Liver (tissue), 9 donors: ENCODE measurements around the gene SUPT5H. TPM values are rescaled to one million over a fixed set of nuclear protein-coding genes. Genes with fewer than 3 reads are reported as not detected.
A peak's percentile ranks its signal among the peaks of the same experiment; 100 is the strongest.

Source experiments
- DNase-seq: peaks from one replicate; pipeline ENCODE4 v3.0.0-alpha.2; 2017; ENCODE audit warnings: low spot score
- H3K27ac ChIP-seq, 2 donors: one replicate each; pipeline ENCODE4 v1.7.0; 2013; ENCODE audit warnings: inconsistent platforms in 2 of 2, low read length in 2 of 2, control low read depth in 1 of 2, low read depth in 1 of 2, mild to moderate bottlenecking in 1 of 2
- H3K27me3 ChIP-seq, 4 donors: one replicate each; pipeline versions ENCODE4 v1.6.1 to v1.7.0; 2013; ENCODE audit warnings: low read length in 3 of 4, inconsistent platforms in 1 of 4, mild to moderate bottlenecking in 1 of 4, moderate library complexity in 1 of 4; ENCODE audit not compliant: control insufficient read depth in 4 of 4, insufficient read depth in 4 of 4
- H3K36me3 ChIP-seq, 4 donors: one replicate each; pipeline versions ENCODE4 v1.6.1 to v1.7.0; 2013; ENCODE audit warnings: low read length in 3 of 4, mild to moderate bottlenecking in 3 of 4, low read depth in 1 of 4, moderate library complexity in 1 of 4; ENCODE audit not compliant: control insufficient read depth in 4 of 4, insufficient read depth in 3 of 4
- H3K4me1 ChIP-seq, 4 donors: one replicate each; pipeline versions ENCODE4 v1.6.1 to v1.7.0; 2013; ENCODE audit warnings: low read length in 3 of 4, mild to moderate bottlenecking in 3 of 4, moderate library complexity in 1 of 4; ENCODE audit not compliant: control insufficient read depth in 4 of 4, insufficient read depth in 4 of 4
- H3K4me3 ChIP-seq, 3 donors: one replicate each; pipeline versions ENCODE4 v1.6.1 to v1.7.0; 2013; ENCODE audit warnings: low read length in 3 of 3, control low read depth in 1 of 3, low read depth in 1 of 3, mild to moderate bottlenecking in 1 of 3
- H3K9ac ChIP-seq, 2 donors: one replicate each; pipeline ENCODE4 v1.7.0; 2013; ENCODE audit warnings: low read length in 2 of 2, mild to moderate bottlenecking in 2 of 2, moderate library complexity in 2 of 2, control low read depth in 1 of 2, low read depth in 1 of 2
- H3K9me3 ChIP-seq, 4 donors: one replicate each; pipeline versions ENCODE4 v1.6.1 to v1.7.0; 2013; ENCODE audit warnings: low read length in 3 of 4; ENCODE audit not compliant: control insufficient read depth in 4 of 4
- ATF3 ChIP-seq: IDR thresholded peaks from 2 replicates; pipeline ENCODE4 v1.6.1; 2016; ENCODE audit warnings: antibody characterized with exemption
- EGR1 ChIP-seq, 2 donors: IDR thresholded peaks; 2 replicates each; pipeline ENCODE4 v1.6.1; 2016 to 2018; ENCODE audit warnings: antibody characterized with exemption in 2 of 2, low read depth in 2 of 2
- FOXA1 ChIP-seq: IDR thresholded peaks from 2 replicates; pipeline ENCODE4 v1.6.1; 2016; ENCODE audit warnings: antibody characterized with exemption
- FOXA2 ChIP-seq: IDR thresholded peaks from 2 replicates; pipeline ENCODE4 v1.6.1; 2016; ENCODE audit warnings: antibody characterized with exemption
- GABPA ChIP-seq, 2 donors: IDR thresholded peaks in 1 of 2; conservative IDR thresholded peaks in 1 of 2; 2 replicates each; pipeline ENCODE4 v1.6.1; 2016; ENCODE audit warnings: antibody characterized with exemption in 2 of 2, mild to moderate bottlenecking in 1 of 2, moderate library complexity in 1 of 2
- HNF4A ChIP-seq, 2 donors: conservative IDR thresholded peaks; 2 replicates each; pipeline ENCODE4 v1.6.1; 2016; ENCODE audit warnings: antibody characterized with exemption in 2 of 2, mild to moderate bottlenecking in 2 of 2
- HNF4G ChIP-seq: IDR thresholded peaks from 2 replicates; pipeline ENCODE4 v1.6.1; 2016; ENCODE audit warnings: antibody characterized with exemption
- JUND ChIP-seq, 2 donors: IDR thresholded peaks; 2 replicates each; pipeline ENCODE4 v1.6.1; 2016; ENCODE audit warnings: antibody characterized with exemption in 2 of 2
- NR2F2 ChIP-seq: IDR thresholded peaks from 2 replicates; pipeline ENCODE4 v1.6.1; 2016; ENCODE audit warnings: antibody characterized with exemption
- RAD21 ChIP-seq, 2 donors: IDR thresholded peaks; 2 replicates each; pipeline ENCODE4 v1.6.1; 2016; ENCODE audit warnings: antibody characterized with exemption in 2 of 2, mild to moderate bottlenecking in 2 of 2
- RXRA ChIP-seq, 2 donors: IDR thresholded peaks; 2 replicates each; pipeline ENCODE4 v1.6.1; 2017 to 2018; ENCODE audit warnings: antibody characterized with exemption in 2 of 2, mild to moderate bottlenecking in 1 of 2
- SP1 ChIP-seq: IDR thresholded peaks from 2 replicates; pipeline ENCODE4 v1.6.1; 2018; ENCODE audit warnings: antibody characterized with exemption, mild to moderate bottlenecking
- TAF1 ChIP-seq: conservative IDR thresholded peaks from 2 replicates; pipeline ENCODE4 v1.6.1; 2016; ENCODE audit warnings: antibody characterized with exemption, mild to moderate bottlenecking
- YY1 ChIP-seq: IDR thresholded peaks from 2 replicates; pipeline ENCODE4 v1.6.1; 2016; ENCODE audit warnings: antibody characterized with exemption, mild to moderate bottlenecking
- ZBTB33 ChIP-seq: IDR thresholded peaks from 2 replicates; pipeline ENCODE4 v1.6.1; 2016; ENCODE audit warnings: antibody characterized with exemption
- WGBS: extraction: QIAGEN DNeasy Blood & Tissue Kit; methylation state at CpG from one replicate; pipeline ENCODE4 v1.1.7; 2013; 5-methylcytosine and 5-hydroxymethylcytosine counted together
- polyA plus RNA-seq, 2 donors: library from polyadenylated mRNA; stranded (reverse) in 1 of 2; unstranded in 1 of 2; fragments of 200-250 nt in 1 of 2; fragments of >200 nt in 1 of 2; fragmentation: Nextera tagmentation in 1 of 2; extraction: Ambion mirVana in 1 of 2; gene quantifications; one replicate each; pipeline versions ENCODE4 v1.2.1 to v1.2.3, GENCODE V29; 2013 to 2015
- total RNA-seq, 2 donors: library from RNA; depleted of rRNA; stranded (reverse); fragments of >200 nt; gene quantifications; one replicate each; pipeline ENCODE4 v1.2.3, GENCODE V29; 2014
- TF ChIP-seq, protein P1 (sequence below): IDR thresholded peaks from 2 replicates; pipeline ENCODE4 v1.6.1; 2016; ENCODE audit warnings: antibody characterized with exemption, mild to moderate bottlenecking
- TF ChIP-seq, protein P2 (sequence below): fragments of 150-350 bp; IDR thresholded peaks from 2 replicates; pipeline ENCODE4 v1.5.1; 2017; ENCODE audit warnings: improper control_type of control experiment, low read depth, low read length; ENCODE audit not compliant: missing input control
- TF ChIP-seq, protein P3 (sequence below): IDR thresholded peaks from 2 replicates; pipeline ENCODE4 v1.6.1; 2016; ENCODE audit warnings: antibody characterized with exemption
- donor health status: healthy.
- donor health status: healthy.
- donor health status: healthy.
- donor health status: healthy.
- donor health status: healthy.

SUPT5H gene
- total and polyA plus RNA-seq, 4 donors, result 19.3 to 52.5 (median 45.2) TPM

GRCh38 chr19:39412867-39413271, 32.5 kb upstream of the SUPT5H start:
- Histone ChIP-seq H3K4me3 (peak overlapping the region; percentile 15 to 67 (median 64)), H3K36me3 (peaks cover 0 to 6% (median 0%) of the 10 kb centered on the region in 4 donors), H3K9me3 (no peaks in the 10 kb centered on the region), H3K4me1 (peaks cover 5 to 32% (median 11%) of the 10 kb centered on the region in 4 donors), H3K9ac (peak overlapping the region; percentile 26 to 64), H3K27ac (peak overlapping the region; percentile 55 to 89), H3K27me3 (no peaks in the 10 kb centered on the region)
- TF ChIP-seq, protein P1, sequence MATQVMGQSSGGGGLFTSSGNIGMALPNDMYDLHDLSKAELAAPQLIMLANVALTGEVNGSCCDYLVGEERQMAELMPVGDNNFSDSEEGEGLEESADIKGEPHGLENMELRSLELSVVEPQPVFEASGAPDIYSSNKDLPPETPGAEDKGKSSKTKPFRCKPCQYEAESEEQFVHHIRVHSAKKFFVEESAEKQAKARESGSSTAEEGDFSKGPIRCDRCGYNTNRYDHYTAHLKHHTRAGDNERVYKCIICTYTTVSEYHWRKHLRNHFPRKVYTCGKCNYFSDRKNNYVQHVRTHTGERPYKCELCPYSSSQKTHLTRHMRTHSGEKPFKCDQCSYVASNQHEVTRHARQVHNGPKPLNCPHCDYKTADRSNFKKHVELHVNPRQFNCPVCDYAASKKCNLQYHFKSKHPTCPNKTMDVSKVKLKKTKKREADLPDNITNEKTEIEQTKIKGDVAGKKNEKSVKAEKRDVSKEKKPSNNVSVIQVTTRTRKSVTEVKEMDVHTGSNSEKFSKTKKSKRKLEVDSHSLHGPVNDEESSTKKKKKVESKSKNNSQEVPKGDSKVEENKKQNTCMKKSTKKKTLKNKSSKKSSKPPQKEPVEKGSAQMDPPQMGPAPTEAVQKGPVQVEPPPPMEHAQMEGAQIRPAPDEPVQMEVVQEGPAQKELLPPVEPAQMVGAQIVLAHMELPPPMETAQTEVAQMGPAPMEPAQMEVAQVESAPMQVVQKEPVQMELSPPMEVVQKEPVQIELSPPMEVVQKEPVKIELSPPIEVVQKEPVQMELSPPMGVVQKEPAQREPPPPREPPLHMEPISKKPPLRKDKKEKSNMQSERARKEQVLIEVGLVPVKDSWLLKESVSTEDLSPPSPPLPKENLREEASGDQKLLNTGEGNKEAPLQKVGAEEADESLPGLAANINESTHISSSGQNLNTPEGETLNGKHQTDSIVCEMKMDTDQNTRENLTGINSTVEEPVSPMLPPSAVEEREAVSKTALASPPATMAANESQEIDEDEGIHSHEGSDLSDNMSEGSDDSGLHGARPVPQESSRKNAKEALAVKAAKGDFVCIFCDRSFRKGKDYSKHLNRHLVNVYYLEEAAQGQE, result no peak
- TF ChIP-seq, protein P2, sequence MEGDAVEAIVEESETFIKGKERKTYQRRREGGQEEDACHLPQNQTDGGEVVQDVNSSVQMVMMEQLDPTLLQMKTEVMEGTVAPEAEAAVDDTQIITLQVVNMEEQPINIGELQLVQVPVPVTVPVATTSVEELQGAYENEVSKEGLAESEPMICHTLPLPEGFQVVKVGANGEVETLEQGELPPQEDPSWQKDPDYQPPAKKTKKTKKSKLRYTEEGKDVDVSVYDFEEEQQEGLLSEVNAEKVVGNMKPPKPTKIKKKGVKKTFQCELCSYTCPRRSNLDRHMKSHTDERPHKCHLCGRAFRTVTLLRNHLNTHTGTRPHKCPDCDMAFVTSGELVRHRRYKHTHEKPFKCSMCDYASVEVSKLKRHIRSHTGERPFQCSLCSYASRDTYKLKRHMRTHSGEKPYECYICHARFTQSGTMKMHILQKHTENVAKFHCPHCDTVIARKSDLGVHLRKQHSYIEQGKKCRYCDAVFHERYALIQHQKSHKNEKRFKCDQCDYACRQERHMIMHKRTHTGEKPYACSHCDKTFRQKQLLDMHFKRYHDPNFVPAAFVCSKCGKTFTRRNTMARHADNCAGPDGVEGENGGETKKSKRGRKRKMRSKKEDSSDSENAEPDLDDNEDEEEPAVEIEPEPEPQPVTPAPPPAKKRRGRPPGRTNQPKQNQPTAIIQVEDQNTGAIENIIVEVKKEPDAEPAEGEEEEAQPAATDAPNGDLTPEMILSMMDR, result no peak
- TF ChIP-seq NR2F2 (no peak), FOXA1 (no peak), GABPA (IDR thresholded peaks at IDR 0.05 in 1 of 2, conservative IDR thresholded peaks at IDR 0.05 in 1 of 2) (no peak), EGR1 (IDR thresholded peaks at IDR 0.05; ENCODE audit: low read depth in 2 of 2) (no peak), RXRA (IDR thresholded peaks at IDR 0.05) (no peak), ATF3 (no peak), RAD21 (IDR thresholded peaks at IDR 0.05) (no peak), FOXA2 (no peak), JUND (IDR thresholded peaks at IDR 0.05) (no peak), ZBTB33 (no peak), YY1 (no peak), TAF1 (no peak), HNF4A (conservative IDR thresholded peaks at IDR 0.05) (no peak), SP1 (no peak), HNF4G (no peak)
- TF ChIP-seq, protein P3, sequence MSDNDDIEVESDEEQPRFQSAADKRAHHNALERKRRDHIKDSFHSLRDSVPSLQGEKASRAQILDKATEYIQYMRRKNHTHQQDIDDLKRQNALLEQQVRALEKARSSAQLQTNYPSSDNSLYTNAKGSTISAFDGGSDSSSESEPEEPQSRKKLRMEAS, result no peak
- WGBS, result 2% methylated on average over 24 of the region's 24 CpGs
- DNase-seq, result no peak
